Skin of body (tissue), 2 donors: ENCODE data around the gene CLDND1. TPM values are rescaled to one million over a fixed set of nuclear protein-coding genes. Genes with fewer than 3 reads are reported as not detected.
"Not testable (repeated sequence)": the region's sequence is repeated elsewhere in the genome, so short reads cannot be mapped to it uniquely, and the experiment has no call there.

ENCODE experiments used
- DNase-seq: peaks from one replicate; lab custom pipeline; 2025; lab: John Stamatoyannopoulos, UW
- total RNA-seq: library from RNA; depleted of rRNA; stranded (reverse); fragments of >200 nt; gene quantifications from one replicate; pipeline ENCODE4 v1.2.3, GENCODE V29; 2014

Gene CLDND1
- 93.3 TPM for total RNA-seq

GRCh38 chr3:98522544-98523281 is at the start of gene CLDND1:
Gene CLDND1, minus strand, starts transcription at chr3:98522902. Its CDS starts 1,478 bp downstream, at chr3:98521424.
- peak; percentile 96 for DNase-seq

DNA sequence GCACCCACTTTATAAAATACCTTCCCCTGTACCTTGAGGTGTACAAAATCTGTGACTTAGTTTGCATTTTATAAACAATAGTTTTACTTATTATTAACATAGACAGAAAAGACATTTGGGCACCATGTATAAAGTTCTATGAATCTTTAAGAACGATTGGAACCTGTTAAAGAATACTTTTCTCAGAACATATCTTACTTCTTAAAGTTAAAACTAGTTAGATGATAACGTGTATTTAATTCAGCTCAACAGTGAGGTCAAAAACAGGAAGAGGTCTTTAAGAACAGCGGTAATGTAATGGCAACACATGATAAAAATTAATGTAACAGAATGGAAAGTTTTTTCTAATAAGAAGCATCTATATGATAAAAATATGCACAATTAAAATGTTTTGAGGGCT is 45.7 kb upstream of the CLDND1 start:
- no peak for DNase-seq

- no peak for DNase-seq
These were observed 45.1 kb upstream of the CLDND1 start for GRCh38 chr3:98567666-98568270.

- no peak for DNase-seq
These were observed 43.1 kb upstream of the CLDND1 start for GRCh38 chr3:98565843-98566242.

- DNase-seq, result no peak
These were observed 42.5 kb upstream of the CLDND1 start for GRCh38 chr3:98565237-98565643.

GRCh38 chr3:98564282-98565005 is 41.7 kb upstream of the CLDND1 start:
- no peak for DNase-seq

DNA sequence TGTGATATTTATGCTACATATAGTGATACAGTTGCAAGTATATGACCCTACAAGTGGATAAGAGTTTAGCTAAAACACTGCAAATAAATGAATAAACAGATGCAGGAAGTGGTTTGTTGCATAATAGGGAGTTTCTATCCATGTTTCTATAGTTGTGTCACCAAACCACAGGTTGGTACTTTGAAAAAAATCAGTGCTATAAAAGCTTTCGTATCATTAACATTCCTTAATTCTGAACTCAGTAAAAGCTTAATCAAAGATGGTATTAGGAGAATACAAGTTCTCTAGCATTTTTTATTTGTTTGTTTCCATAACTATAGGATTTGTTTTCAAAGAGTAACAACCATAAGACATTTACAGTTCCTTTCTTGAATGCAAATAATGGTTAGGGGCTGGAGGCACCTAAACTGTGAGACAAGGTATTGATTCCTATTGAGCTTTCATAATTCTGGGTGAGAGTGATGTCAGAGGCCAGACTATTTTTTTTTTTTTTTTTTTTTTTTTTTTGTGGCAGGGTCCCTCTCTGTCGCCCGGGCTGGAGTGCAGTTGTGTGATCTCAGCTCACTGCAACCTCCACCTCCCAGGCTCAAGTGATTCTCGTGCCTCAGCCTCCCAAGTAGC is 41.1 kb upstream of the CLDND1 start:
- no peak for DNase-seq

DNA sequence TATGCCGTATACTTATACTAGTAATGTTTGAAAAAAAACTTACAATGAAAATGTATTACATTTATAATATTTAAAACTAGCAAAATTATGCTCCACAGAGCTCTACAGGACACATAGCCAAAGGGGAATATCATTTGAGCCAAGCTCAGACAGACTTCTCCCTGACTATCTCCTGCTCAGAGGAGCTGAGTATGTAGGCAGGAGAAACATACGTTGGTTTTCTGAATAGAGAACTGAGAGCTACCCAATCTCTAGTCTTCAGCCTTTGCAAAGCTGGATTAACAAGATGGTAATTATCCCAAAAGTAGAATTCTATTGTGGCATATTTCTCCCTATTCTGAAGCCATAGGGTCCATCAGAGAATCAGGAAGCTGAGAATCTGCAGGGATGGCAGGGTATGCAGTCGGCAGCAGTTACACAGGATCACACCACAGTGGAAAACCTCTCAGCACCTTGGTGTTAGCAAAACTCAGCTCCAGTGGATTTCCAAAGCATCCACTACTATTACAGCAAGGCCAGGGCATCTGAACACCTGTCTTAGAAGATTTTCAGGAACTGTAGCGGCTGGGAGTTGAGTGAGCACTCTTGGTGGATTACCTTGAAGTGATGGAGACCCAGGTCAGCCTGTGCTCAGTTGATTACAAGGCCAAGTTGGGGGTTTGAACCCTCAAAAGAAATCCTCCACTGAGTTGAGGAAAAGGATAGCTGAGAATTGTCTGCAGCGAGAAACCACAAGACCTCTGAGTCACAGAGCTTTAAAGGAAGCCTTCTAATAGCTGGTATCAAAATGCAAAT is 39.2 kb upstream of the CLDND1 start:
- no peak for DNase-seq

DNA sequence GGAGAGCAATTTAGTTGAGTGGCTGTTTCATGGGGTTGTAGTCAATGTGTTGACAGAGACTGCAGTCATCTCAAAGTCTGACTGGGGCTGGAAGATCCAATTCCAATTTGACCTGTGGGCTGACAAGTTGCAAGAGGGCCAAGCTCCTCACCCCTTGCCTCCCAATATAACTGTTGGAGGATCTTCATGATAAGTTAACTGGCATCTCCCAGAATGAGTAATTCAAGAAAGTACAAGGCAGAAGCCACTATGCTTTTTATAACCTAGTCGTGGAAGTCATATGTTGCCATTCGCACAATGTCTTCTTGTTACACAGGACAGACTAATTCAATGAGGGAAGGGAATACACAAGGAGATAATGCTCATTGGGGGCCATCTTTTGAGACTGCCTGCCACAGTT is 38.2 kb upstream of the CLDND1 start:
- DNase-seq, result no peak

- not testable (repeated sequence) for DNase-seq
These were observed 37.1 kb upstream of the CLDND1 start for GRCh38 chr3:98559769-98560168.

GRCh38 chr3:98558100-98558827 is 35.6 kb upstream of the CLDND1 start:
- DNase-seq, result no peak

- DNase-seq, result no peak
These were observed 34.8 kb upstream of the CLDND1 start for GRCh38 chr3:98557324-98558010.

DNA sequence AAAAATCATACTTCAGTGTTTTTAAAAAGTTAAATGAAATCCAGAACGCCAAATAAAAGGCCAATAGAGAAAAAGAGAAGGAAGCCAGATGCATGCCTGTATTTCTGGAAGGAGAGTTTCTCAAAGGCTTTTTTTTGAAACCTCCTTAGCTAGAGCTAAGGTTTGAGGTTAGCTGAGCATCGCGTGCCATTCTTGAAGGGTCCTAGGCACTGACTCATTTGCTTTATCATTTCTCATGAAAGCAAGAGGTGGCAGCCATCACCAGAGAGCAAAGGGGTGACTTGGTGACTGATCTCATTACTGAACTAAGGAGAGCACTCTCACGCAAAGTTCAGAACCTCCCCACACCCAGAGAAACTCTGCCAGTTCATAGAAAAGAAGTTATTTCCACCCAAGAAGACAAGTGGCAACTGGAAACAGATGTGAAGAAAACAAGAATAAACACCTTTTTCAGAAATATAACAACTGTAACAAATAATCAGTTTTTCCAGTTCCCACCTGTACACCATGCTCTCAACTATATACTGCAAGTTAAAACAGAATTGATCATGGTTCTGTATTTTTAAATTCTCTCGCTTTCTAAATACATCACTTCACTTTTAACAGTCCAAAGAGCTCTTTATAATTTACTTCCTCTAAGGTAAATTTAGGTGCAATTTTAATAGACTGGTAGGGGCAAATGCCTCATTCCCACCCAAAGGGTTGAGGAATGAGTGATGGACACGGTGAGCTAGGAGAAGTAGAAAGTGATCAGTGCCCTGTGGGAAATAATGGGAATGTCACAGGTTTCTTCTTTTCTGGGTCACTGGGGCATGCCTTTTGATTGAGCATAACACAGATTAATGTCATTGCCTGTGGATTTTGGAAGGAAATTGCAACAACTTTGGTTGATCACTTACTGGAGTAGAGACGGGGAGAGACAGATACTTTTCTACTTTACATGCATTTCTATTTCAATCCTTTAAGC is 33.7 kb upstream of the CLDND1 start:
- DNase-seq, result no peak

DNA sequence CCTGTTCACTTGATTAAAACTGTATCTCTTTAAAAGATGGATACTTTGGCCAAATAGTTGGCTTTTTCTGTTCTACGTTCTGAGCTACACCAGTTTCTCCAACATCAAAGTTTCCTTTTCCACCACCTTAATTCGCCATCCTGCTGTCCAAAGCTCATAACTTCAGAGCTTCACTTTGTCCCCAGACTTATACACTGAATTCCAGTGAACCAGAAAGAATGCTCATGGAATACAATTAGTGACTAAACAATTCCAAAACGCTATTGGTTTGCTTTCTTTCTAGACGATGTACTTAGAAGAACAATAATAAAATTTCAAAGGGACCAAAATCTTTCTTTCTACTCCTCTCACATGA is 32.3 kb upstream of the CLDND1 start:
- no peak for DNase-seq

GRCh38 chr3:98554580-98554979 is 31.9 kb upstream of the CLDND1 start:
- no peak for DNase-seq

DNA sequence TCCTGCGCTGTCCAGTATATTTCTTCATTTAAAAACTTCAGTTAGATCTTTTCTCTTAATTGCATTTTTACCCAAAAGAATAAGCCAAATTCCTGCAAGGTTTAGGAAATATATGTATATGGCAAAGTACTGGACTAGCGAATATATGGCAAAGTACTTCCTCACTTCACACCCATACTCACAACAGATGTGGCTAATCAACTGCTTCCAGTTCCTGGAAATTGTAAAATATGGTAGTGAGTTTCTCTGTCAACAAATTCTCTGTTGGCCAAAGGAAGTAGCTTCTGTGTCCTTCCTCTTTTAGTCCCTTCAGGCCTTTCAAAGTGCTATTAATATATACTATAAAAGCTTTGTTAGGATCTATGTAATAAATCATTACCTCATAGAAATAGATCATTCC is 31.1 kb upstream of the CLDND1 start:
- no peak for DNase-seq

- DNase-seq, result no peak
These were observed 30.4 kb upstream of the CLDND1 start for GRCh38 chr3:98553021-98553563.

DNA sequence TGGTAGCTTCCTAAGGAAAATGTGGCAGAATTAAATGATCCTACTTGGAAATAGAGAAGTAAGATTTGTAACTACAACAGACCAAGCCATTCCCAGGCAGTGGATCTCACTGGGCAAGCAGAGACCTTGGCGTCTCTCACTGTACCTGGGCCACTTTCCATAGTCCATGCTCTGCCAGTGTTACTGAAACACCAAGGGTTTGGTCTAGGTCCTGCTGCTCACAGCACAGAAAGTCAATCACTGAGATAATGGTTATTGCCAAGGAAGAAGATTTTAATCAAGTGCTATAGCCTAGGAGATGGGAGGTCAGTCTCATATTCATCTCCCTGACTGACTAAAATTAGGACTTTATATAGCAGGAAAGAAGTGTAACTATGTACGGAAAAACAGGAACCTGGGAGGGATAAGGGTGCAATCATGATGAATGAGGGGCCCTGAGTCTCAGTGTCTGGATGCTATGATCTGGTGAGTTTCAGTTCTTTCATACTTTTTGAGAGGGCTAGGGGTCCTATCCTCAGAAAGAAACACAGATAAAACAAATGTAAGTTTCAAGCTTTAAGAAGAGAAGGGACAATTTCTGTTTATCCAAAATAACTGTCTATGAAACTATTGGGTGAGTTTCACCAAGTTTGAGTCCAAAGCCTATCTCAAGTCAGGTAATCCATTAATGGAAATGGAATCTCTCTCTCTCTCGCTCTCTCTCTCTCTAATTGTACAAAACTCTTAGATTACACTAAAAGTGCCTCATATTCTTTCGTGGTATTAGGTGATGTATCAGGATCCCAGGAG is 29.7 kb upstream of the CLDND1 start:
- DNase-seq, result no peak
